Measurements from ENCODE around the gene GALNT18. TPM values are rescaled to one million over a fixed set of nuclear protein-coding genes. Genes with fewer than 3 reads are reported as not detected.

GALNT18 gene
- polyA plus RNA-seq, 1 donor from 2014 or later: 7.6 TPM

- Histone ChIP-seq H3K4me3 (ENCODE audit: low read length) (no peak overlapping the region), H3K27me3 (ENCODE audit: insufficient read depth, low read depth, low read length) (no peaks in the 10 kb centered on the region), H3K9ac (ENCODE audit: low read length) (no peak overlapping the region), H2AFZ (ENCODE audit: low read depth, low read length) (no peak overlapping the region), H3K27ac (ENCODE audit: low read length) (no peak overlapping the region), H3K9me2 (ENCODE audit: insufficient read depth, low read length) (no peaks in the 10 kb centered on the region), H4K20me1 (ENCODE audit: insufficient read depth) (no peaks in the 10 kb centered on the region), H3K36me3 (ENCODE audit: insufficient read depth, low read length) (no peaks in the 10 kb centered on the region), H3K79me2 (replicated peaks; ENCODE audit: insufficient read depth, low read length) (no peaks in the 10 kb centered on the region), H3K9me3 (ENCODE audit: low read length) (no peaks in the 10 kb centered on the region), H3F3A (ENCODE audit: insufficient read depth, low read length, poor library complexity, severe bottlenecking) (no peaks in the 10 kb centered on the region), H3K4me2 (ENCODE audit: low read length) (no peak overlapping the region)
- TF ChIP-seq EZH2 (IDR thresholded peaks at IDR 0.05; ENCODE audit: borderline replicate concordance, insufficient read depth, low read length, poor library complexity, severe bottlenecking) (no peak), POLR2AphosphoS5 (IDR thresholded peaks at IDR 0.05) (no peak), MXI1 (conservative IDR thresholded peaks at IDR 0.05; ENCODE audit: poor library complexity, severe bottlenecking) (no peak), SMC3 (conservative IDR thresholded peaks at IDR 0.05; ENCODE audit: poor library complexity) (no peak)
- TF ChIP-seq, protein P1, sequence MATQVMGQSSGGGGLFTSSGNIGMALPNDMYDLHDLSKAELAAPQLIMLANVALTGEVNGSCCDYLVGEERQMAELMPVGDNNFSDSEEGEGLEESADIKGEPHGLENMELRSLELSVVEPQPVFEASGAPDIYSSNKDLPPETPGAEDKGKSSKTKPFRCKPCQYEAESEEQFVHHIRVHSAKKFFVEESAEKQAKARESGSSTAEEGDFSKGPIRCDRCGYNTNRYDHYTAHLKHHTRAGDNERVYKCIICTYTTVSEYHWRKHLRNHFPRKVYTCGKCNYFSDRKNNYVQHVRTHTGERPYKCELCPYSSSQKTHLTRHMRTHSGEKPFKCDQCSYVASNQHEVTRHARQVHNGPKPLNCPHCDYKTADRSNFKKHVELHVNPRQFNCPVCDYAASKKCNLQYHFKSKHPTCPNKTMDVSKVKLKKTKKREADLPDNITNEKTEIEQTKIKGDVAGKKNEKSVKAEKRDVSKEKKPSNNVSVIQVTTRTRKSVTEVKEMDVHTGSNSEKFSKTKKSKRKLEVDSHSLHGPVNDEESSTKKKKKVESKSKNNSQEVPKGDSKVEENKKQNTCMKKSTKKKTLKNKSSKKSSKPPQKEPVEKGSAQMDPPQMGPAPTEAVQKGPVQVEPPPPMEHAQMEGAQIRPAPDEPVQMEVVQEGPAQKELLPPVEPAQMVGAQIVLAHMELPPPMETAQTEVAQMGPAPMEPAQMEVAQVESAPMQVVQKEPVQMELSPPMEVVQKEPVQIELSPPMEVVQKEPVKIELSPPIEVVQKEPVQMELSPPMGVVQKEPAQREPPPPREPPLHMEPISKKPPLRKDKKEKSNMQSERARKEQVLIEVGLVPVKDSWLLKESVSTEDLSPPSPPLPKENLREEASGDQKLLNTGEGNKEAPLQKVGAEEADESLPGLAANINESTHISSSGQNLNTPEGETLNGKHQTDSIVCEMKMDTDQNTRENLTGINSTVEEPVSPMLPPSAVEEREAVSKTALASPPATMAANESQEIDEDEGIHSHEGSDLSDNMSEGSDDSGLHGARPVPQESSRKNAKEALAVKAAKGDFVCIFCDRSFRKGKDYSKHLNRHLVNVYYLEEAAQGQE (IDR thresholded peaks at IDR 0.05; ENCODE audit: borderline replicate concordance): no peak
These were observed 86.2 kb downstream of the GALNT18 start for GRCh38 chr11:11535611-11536010.

GRCh38 chr11:11534981-11535380, 86.8 kb downstream of the GALNT18 start:
- Histone ChIP-seq H3K9ac (ENCODE audit: low read length) (no peak overlapping the region), H3K79me2 (replicated peaks; ENCODE audit: insufficient read depth, low read length) (no peaks in the 10 kb centered on the region), H3K36me3 (ENCODE audit: insufficient read depth, low read length) (no peaks in the 10 kb centered on the region), H3K27me3 (ENCODE audit: insufficient read depth, low read depth, low read length) (no peaks in the 10 kb centered on the region), H3K4me3 (ENCODE audit: low read length) (no peak overlapping the region), H4K20me1 (ENCODE audit: insufficient read depth) (no peaks in the 10 kb centered on the region), H3K4me2 (ENCODE audit: low read length) (no peak overlapping the region), H3K27ac (ENCODE audit: low read length) (no peak overlapping the region), H2AFZ (ENCODE audit: low read depth, low read length) (no peak overlapping the region), H3K9me3 (ENCODE audit: low read length) (no peaks in the 10 kb centered on the region), H3K9me2 (ENCODE audit: insufficient read depth, low read length) (no peaks in the 10 kb centered on the region), H3F3A (ENCODE audit: insufficient read depth, low read length, poor library complexity, severe bottlenecking) (no peaks in the 10 kb centered on the region)
- TF ChIP-seq TAF1 (IDR thresholded peaks at IDR 0.05; ENCODE audit: low read depth): no peak
- TF ChIP-seq, protein P1 (IDR thresholded peaks at IDR 0.05; ENCODE audit: borderline replicate concordance): no peak
- no peak for TF ChIP-seq EZH2 (IDR thresholded peaks at IDR 0.05; ENCODE audit: borderline replicate concordance, insufficient read depth, low read length, poor library complexity, severe bottlenecking)

DNA sequence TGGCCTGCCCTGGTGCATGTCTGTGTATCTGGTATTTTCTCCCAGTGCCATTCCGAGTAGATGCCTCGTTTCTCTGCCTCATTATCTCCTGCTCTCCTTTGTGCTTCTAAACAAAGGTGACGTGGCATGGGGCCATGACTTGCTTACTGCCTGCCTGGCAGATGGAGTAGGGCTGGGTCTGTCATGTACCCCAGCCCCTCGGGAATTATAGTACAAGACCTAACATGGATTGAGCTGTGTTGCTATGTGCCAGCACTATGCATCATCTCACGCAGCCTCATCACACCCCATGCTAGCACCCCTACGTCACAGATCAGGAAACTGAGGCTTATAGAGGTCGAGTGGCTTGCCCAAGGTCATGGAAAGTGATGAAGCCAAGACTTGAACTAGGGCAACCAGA, 88.1 kb downstream of the GALNT18 start:
- no peaks in the 10 kb centered on the region for H3F3A ChIP-seq (ENCODE audit: insufficient read depth, low read length, poor library complexity, severe bottlenecking)
- no peak overlapping the region for H3K9ac ChIP-seq (ENCODE audit: low read length)
- H3K27ac ChIP-seq (ENCODE audit: low read length): no peak overlapping the region
- no peak for TF ChIP-seq SMC3 (conservative IDR thresholded peaks at IDR 0.05; ENCODE audit: poor library complexity)
- TF ChIP-seq, protein P2, sequence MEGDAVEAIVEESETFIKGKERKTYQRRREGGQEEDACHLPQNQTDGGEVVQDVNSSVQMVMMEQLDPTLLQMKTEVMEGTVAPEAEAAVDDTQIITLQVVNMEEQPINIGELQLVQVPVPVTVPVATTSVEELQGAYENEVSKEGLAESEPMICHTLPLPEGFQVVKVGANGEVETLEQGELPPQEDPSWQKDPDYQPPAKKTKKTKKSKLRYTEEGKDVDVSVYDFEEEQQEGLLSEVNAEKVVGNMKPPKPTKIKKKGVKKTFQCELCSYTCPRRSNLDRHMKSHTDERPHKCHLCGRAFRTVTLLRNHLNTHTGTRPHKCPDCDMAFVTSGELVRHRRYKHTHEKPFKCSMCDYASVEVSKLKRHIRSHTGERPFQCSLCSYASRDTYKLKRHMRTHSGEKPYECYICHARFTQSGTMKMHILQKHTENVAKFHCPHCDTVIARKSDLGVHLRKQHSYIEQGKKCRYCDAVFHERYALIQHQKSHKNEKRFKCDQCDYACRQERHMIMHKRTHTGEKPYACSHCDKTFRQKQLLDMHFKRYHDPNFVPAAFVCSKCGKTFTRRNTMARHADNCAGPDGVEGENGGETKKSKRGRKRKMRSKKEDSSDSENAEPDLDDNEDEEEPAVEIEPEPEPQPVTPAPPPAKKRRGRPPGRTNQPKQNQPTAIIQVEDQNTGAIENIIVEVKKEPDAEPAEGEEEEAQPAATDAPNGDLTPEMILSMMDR (IDR thresholded peaks at IDR 0.05; ENCODE audit: poor library complexity, severe bottlenecking): no peak
- TF ChIP-seq MXI1 (conservative IDR thresholded peaks at IDR 0.05; ENCODE audit: poor library complexity, severe bottlenecking): no peak
- TF ChIP-seq TAF1 (IDR thresholded peaks at IDR 0.05; ENCODE audit: low read depth): no peak
- TF ChIP-seq POLR2AphosphoS5 (IDR thresholded peaks at IDR 0.05): no peak
- TF ChIP-seq EP300 (conservative IDR thresholded peaks at IDR 0.05; ENCODE audit: poor library complexity, severe bottlenecking): no peak
- no peaks in the 10 kb centered on the region for H4K20me1 ChIP-seq (ENCODE audit: insufficient read depth)
- H3K36me3 ChIP-seq (ENCODE audit: insufficient read depth, low read length): no peaks in the 10 kb centered on the region
- no peaks in the 10 kb centered on the region for H3K9me2 ChIP-seq (ENCODE audit: insufficient read depth, low read length)
- H2AFZ ChIP-seq (ENCODE audit: low read depth, low read length): no peak overlapping the region
- H3K4me3 ChIP-seq (ENCODE audit: low read length): no peak overlapping the region
- H3K27me3 ChIP-seq (ENCODE audit: insufficient read depth, low read depth, low read length): no peaks in the 10 kb centered on the region
- no peaks in the 10 kb centered on the region for H3K9me3 ChIP-seq (ENCODE audit: low read length)
- H3K4me2 ChIP-seq (ENCODE audit: low read length): no peak overlapping the region
- no peaks in the 10 kb centered on the region for H3K79me2 ChIP-seq (replicated peaks; ENCODE audit: insufficient read depth, low read length)

Measured in neural cell (in vitro differentiated cells).